ENCODE measurements around the gene LRWD1. TPM values are rescaled to one million over a fixed set of nuclear protein-coding genes. Genes with fewer than 3 reads are reported as not detected.

The LRWD1 gene
- total and polyA plus RNA-seq, 2 of the 4 experiments (the other 2 are of a cell fraction) = 20.3 to 27.2 TPM

DNA sequence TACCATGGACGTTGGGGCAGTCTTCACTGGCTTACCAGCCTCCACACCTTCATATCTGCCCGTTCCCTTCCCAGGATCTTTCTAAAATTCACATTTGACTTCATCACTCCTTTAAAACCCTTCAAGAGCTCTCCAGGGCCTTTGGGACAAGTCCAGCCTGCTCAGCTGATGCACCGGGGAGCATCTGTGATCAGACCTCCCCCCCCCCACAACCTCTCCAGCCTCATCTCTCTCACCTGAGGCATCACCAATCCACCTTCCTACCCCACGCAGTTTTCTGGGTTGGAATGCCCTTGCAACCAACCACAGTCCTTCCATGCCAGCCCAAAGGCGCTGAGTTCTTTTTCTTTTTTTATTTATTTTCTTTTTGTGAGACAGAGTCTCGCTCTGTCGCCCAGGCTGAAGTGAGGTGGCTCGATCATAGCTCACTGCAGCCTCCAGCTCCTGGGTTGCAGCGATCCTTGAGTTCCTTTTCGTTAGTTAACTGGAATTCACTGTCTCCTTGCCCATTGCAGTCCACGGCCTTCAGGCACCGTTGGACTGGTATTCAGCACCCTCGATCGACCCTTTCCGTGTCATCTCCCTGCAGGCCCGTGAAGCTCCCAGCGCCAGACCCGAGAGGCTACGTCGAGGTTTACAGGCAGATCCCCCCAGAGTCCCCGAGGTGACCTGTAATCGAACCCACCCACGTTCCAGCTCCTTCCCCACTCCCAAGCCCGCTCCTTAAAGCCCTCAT, 775 bp upstream of the LRWD1 start (continued):
- TF ChIP-seq, protein P1, sequence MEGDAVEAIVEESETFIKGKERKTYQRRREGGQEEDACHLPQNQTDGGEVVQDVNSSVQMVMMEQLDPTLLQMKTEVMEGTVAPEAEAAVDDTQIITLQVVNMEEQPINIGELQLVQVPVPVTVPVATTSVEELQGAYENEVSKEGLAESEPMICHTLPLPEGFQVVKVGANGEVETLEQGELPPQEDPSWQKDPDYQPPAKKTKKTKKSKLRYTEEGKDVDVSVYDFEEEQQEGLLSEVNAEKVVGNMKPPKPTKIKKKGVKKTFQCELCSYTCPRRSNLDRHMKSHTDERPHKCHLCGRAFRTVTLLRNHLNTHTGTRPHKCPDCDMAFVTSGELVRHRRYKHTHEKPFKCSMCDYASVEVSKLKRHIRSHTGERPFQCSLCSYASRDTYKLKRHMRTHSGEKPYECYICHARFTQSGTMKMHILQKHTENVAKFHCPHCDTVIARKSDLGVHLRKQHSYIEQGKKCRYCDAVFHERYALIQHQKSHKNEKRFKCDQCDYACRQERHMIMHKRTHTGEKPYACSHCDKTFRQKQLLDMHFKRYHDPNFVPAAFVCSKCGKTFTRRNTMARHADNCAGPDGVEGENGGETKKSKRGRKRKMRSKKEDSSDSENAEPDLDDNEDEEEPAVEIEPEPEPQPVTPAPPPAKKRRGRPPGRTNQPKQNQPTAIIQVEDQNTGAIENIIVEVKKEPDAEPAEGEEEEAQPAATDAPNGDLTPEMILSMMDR (conservative IDR thresholded peaks at IDR 0.05; ENCODE audit: low read depth, low read length) = no peak

DNA sequence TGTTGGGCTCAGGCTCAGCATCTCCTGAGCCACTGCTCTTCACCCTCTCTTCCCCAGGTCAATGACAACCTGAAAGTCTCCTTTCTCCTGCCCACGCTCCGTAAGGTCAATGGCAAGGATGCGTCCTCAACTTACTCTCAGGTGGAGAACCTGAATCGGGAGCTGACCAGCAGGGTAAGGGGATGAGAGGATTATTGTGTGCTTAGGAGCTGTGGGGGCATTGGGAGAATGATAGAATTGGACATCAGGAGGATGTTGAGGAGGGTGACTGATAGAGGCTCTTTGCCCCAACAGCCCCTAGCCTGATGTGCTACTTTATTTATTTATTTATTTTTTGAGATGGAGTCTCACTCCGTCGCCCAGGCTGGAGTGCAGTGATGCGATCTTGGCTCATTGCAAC, 1.3 kb downstream of the LRWD1 start:
- Histone ChIP-seq H3K56ac (ENCODE audit: extremely low read depth, insufficient read depth, low read length) (no peak overlapping the region), H3K9me3 (ENCODE audit: control insufficient read depth, insufficient read depth, low read length) (no peaks in the 10 kb centered on the region), H2BK5ac (ENCODE audit: low read depth, low read length, poor library complexity, severe bottlenecking) (no peak overlapping the region), H3K23ac (ENCODE audit: low read depth, low read length) (peak overlapping the region; percentile 85), H3K9me1 (ENCODE audit: insufficient read depth, low read length) (peaks cover 14% of the 10 kb centered on the region), H3K4me3 (ENCODE audit: insufficient read depth, low read depth, low read length) (no peak overlapping the region), H4K8ac (ENCODE audit: low read depth in 2 of 2, low read length in 2 of 2) (no peak overlapping the region), H3K9ac (ENCODE audit: low read depth, low read length) (no peak overlapping the region), H2AK5ac (ENCODE audit: low read depth, low read length) (no peak overlapping the region), H3K27ac (ENCODE audit: insufficient read depth, low read length) (no peak overlapping the region), H4K20me1 (ENCODE audit: insufficient read depth, low read length) (peaks cover 6% of the 10 kb centered on the region), H3K27me3 (ENCODE audit: control insufficient read depth, insufficient read depth, low read length) (no peaks in the 10 kb centered on the region), H2BK15ac (ENCODE audit: low read depth, low read length) (no peak overlapping the region), H4K91ac (ENCODE audit: insufficient read depth, low read depth, low read length) (no peak overlapping the region), H3K4me2 (ENCODE audit: low read depth, low read length) (no peak overlapping the region; the same call in 1 of the 2 replicates), H3K79me1 (ENCODE audit: low read depth in 1 of 2, low read length in 2 of 2) (peaks cover 25 to 58% of the 10 kb centered on the region in 2 experiments), H3K14ac (replicated peaks; ENCODE audit: low read depth, low read length) (no peak overlapping the region), H2AFZ (replicated peaks; ENCODE audit: low read length, poor library complexity) (peak overlapping the region; percentile 33), H2AK9ac (replicated peaks; ENCODE audit: low read depth, low read length, poor library complexity) (peak overlapping the region; percentile 60), H3K36me3 (ENCODE audit: control insufficient read depth, insufficient read depth, low read length) (peaks cover 20% of the 10 kb centered on the region), H2BK20ac (ENCODE audit: low read depth, low read length) (no peak overlapping the region), H3K18ac (ENCODE audit: low read depth, low read length) (no peak overlapping the region), H3K4me1 (ENCODE audit: control insufficient read depth, insufficient read depth, low read length) (peaks cover 6% of the 10 kb centered on the region), H3K4ac (ENCODE audit: low read depth, low read length) (peak overlapping the region; percentile 27; the same call in 1 of the 2 replicates), H2BK120ac (ENCODE audit: low read depth, low read length) (no peak overlapping the region), H4K5ac (ENCODE audit: low read depth, low read length) (no peak overlapping the region)
- no peak for DNase-seq
- ATAC-seq (ENCODE audit: low read depth) = no peak
- TF ChIP-seq NFE2L2 (IDR thresholded peaks at IDR 0.05; ENCODE audit: low read depth, low read length) = no peak
- no peak for TF ChIP-seq SMC3 (IDR thresholded peaks at IDR 0.05; ENCODE audit: low read depth, low read length)
- TF ChIP-seq CEBPB (IDR thresholded peaks at IDR 0.05; ENCODE audit: low read depth, low read length) = no peak
- TF ChIP-seq, protein P1 (conservative IDR thresholded peaks at IDR 0.05; ENCODE audit: low read depth, low read length) = no peak
- TF ChIP-seq MXI1 (IDR thresholded peaks at IDR 0.05; ENCODE audit: borderline replicate concordance, low read depth, low read length) = no peak
- TF ChIP-seq FOS (IDR thresholded peaks at IDR 0.05; ENCODE audit: low read depth, low read length) = no peak
- TF ChIP-seq, protein P2, sequence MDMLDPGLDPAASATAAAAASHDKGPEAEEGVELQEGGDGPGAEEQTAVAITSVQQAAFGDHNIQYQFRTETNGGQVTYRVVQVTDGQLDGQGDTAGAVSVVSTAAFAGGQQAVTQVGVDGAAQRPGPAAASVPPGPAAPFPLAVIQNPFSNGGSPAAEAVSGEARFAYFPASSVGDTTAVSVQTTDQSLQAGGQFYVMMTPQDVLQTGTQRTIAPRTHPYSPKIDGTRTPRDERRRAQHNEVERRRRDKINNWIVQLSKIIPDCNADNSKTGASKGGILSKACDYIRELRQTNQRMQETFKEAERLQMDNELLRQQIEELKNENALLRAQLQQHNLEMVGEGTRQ (IDR thresholded peaks at IDR 0.05; ENCODE audit: low read depth, low read length) = no peak
- no peak for TF ChIP-seq POLR2A (IDR thresholded peaks at IDR 0.05; ENCODE audit: low read depth, low read length)
- no peak for TF ChIP-seq RFX5 (IDR thresholded peaks at IDR 0.05; ENCODE audit: low read depth, low read length)
- TF ChIP-seq RCOR1 (IDR thresholded peaks at IDR 0.05; ENCODE audit: insufficient replicate concordance, low read length) = no peak
- no peak for TF ChIP-seq BHLHE40 (IDR thresholded peaks at IDR 0.05; ENCODE audit: low read depth, low read length)
- no peak for TF ChIP-seq MAFK (IDR thresholded peaks at IDR 0.05; ENCODE audit: low read depth, low read length)
- dilution Hi-C loops (cut with HindIII; ENCODE audit: low sequenced_read_pairs, unreplicated experiment) = no loop called here
- in situ Hi-C loops (cut with MboI; ENCODE audit: low sequenced_read_pairs) = no loop called here
- 100% methylated on average over 2 of the region's 7 CpGs; no CpG with 5 or more reads in 1 of the 2 experiments for WGBS, 2 experiments (ENCODE audit: extremely low coverage in 2 of 2, insufficient read length in 1 of 2)
- ChIA-PET POLR2A (ENCODE audit: unreplicated experiment) (no interaction called here), CTCF (no interaction called here)
- intact Hi-C loops (cut with micrococcal nuclease) = no loop called here
- no TSS peak for BruUV-seq (replicated peaks)

All from IMR-90 (cell line).